C4-2B (cell line): ENCODE results near the gene FGF11.

ENCODE experiments used
- H3K27ac ChIP-seq: fragments of 450-650 bp; 2 replicates; pipeline ENCODE4 v1.5.1; 2017
- CTCF ChIP-seq: fragments of 450-650 bp; conservative IDR thresholded peaks from 2 replicates; pipeline ENCODE4 v1.5.1; 2017; ENCODE audit warnings: mild to moderate bottlenecking
- ZFX ChIP-seq: fragments of 450-650 bp; IDR thresholded peaks from 2 replicates; pipeline ENCODE4 v1.6.1; 2017

Gene FGF11

GRCh38 chr17:7421186-7421585 is 18.1 kb upstream of the FGF11 start:
- no peak overlapping the region for H3K27ac ChIP-seq
- no peak for TF ChIP-seq ZFX

GRCh38 chr17:7423679-7424078 is 15.6 kb upstream of the FGF11 start:
- TF ChIP-seq CTCF (no peak), ZFX (no peak)

GRCh38 chr17:7425316-7425715 is 14.0 kb upstream of the FGF11 start, which contains the start of gene SPEM2:
Gene SPEM2, plus strand, starts transcription at chr17:7425616. Its CDS starts 73 bp downstream, at chr17:7425689.
- H3K27ac ChIP-seq, result no peak within 1 kb of the TSS
- TF ChIP-seq CTCF (no peak), ZFX (no peak)

More at GRCh38 chr17:7423679-7424078, 15.6 kb upstream of the FGF11 start:
- H3K27ac ChIP-seq, result no peak overlapping the region

GRCh38 chr17:7425756-7426155 is 13.6 kb upstream of the FGF11 start:
- no peak for TF ChIP-seq ZFX
- no peak overlapping the region for H3K27ac ChIP-seq

- TF ChIP-seq CTCF (no peak), ZFX (no peak)
- H3K27ac ChIP-seq, result no peak overlapping the region
Observed at GRCh38 chr17:7426203-7426863, 13.0 kb upstream of the FGF11 start.

- no peak for TF ChIP-seq CTCF
- no peak for TF ChIP-seq ZFX
- no peak overlapping the region for H3K27ac ChIP-seq
Observed at GRCh38 chr17:7426896-7427489, 12.3 kb upstream of the FGF11 start.

GRCh38 chr17:7427549-7427948 is 11.8 kb upstream of the FGF11 start:
- TF ChIP-seq CTCF, result no peak
- TF ChIP-seq ZFX, result no peak
- H3K27ac ChIP-seq, result no peak overlapping the region

- TF ChIP-seq CTCF, result no peak
- TF ChIP-seq ZFX, result no peak
- H3K27ac ChIP-seq, result no peak within 1 kb of the TSS
Observed at GRCh38 chr17:7428557-7428956, 10.8 kb upstream of the FGF11 start, which contains the start of gene SPEM3. Gene SPEM3, plus strand, starts transcription at chr17:7428857. Its CDS starts 46 bp downstream, at chr17:7428903.
